GM12875 (cell line): ENCODE data around the gene CHERP.
A peak's percentile ranks its signal among the peaks of the same experiment; 100 is the strongest.

Source experiments
- H3K4me3 ChIP-seq: one replicate; pipeline ENCODE4 v1.5.1; 2011; ENCODE audit warnings: low read depth, low read length, control low read depth
- TF ChIP-seq, protein P1 (sequence below): IDR thresholded peaks from 2 replicates; pipeline ENCODE4 v1.5.1; 2011; ENCODE audit warnings: low read depth, mild to moderate bottlenecking, control low read depth, inconsistent platforms, low read length, moderate library complexity, borderline replicate concordance; ENCODE audit not compliant: insufficient read depth

The CHERP gene

GRCh38 chr19:16586991-16587832, 45.0 kb upstream of the CHERP start:
- TF ChIP-seq, protein P1, sequence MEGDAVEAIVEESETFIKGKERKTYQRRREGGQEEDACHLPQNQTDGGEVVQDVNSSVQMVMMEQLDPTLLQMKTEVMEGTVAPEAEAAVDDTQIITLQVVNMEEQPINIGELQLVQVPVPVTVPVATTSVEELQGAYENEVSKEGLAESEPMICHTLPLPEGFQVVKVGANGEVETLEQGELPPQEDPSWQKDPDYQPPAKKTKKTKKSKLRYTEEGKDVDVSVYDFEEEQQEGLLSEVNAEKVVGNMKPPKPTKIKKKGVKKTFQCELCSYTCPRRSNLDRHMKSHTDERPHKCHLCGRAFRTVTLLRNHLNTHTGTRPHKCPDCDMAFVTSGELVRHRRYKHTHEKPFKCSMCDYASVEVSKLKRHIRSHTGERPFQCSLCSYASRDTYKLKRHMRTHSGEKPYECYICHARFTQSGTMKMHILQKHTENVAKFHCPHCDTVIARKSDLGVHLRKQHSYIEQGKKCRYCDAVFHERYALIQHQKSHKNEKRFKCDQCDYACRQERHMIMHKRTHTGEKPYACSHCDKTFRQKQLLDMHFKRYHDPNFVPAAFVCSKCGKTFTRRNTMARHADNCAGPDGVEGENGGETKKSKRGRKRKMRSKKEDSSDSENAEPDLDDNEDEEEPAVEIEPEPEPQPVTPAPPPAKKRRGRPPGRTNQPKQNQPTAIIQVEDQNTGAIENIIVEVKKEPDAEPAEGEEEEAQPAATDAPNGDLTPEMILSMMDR = no peak
- H3K4me3 ChIP-seq = peak overlapping the region; percentile 82

GRCh38 chr19:16586477-16586871, 44.2 kb upstream of the CHERP start:
- peak overlapping the region; percentile 82 for H3K4me3 ChIP-seq
- TF ChIP-seq, protein P1 = no peak

GRCh38 chr19:16585808-16586476, 43.7 kb upstream of the CHERP start:
- peak overlapping the region; percentile 82 for H3K4me3 ChIP-seq
- TF ChIP-seq, protein P1 = no peak

DNA sequence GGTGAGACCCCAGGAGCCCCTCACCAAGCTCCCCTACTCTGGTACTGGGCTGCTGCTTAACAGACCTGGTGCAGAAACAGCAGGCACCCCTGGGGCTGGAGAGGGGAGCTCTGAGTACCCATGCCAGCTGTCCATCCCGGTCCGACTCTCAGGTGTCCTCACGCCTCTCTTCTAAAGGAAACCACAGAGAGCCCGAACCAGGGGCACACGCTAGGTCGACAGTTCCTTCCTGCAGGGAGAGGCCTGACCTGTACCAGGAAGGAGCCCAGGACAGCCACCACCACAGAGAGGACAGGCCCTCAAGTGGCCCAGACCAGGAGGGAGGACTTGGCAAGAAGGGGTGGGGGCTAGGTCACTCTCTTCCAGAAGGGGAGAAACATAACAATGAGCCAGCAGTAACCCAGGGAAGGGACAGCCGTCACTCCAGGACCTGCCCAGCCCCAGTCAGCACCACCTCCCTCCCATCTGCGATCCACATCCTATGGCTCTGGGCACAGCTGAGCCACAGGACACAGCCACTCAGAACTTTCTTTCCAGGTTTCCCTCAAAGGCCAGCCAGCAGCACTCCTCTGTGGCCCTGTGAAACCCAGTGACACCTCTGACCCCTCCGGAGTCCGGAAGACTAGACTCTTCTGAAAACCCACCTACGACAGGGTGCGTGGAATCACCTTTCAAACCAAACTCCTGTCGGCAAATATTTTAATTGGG, 43.0 kb upstream of the CHERP start:
- H3K4me3 ChIP-seq = peak overlapping the region; percentile 82
- TF ChIP-seq, protein P1 = no peak

DNA sequence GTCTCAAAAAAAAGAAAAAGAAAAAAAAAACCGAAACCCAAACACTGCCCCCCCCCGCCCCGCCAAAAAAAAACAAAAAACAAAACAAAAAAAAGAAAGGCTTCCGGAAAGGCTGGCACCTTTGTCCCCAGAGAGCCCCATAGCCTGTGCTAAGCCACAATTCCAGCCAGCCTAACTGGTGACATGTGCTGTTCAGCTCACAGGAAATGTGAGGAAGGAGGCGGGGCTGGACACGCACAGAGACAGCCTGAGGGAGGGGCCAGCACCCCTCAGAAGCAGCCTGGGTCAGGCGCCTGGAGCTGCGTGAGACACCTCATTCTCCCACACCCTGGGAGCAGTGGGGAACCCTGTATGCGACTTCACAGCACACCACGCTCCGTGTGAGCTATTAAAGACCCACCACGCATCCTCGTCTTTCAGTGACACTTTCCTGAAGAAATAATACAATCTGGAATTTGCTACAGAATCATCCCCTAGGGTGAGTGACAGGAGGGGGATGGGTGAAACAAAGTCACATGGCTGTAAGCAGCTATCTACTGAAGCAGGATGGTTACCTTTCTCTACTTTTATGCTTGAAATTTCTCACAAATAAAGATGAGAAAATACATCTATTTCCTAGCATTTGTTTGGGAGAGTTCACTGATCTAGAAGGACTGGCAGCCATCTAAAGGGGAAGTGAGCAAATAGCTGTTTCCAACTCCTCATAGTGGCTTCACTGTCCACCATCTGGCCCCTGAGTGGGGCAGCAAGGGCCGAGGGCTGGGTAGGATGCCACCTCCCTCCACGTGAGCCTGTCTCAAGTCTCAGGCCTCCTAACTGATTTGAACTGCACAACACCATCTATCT, 42.2 kb upstream of the CHERP start:
- TF ChIP-seq, protein P1 = no peak
- H3K4me3 ChIP-seq = peak overlapping the region; percentile 82

DNA sequence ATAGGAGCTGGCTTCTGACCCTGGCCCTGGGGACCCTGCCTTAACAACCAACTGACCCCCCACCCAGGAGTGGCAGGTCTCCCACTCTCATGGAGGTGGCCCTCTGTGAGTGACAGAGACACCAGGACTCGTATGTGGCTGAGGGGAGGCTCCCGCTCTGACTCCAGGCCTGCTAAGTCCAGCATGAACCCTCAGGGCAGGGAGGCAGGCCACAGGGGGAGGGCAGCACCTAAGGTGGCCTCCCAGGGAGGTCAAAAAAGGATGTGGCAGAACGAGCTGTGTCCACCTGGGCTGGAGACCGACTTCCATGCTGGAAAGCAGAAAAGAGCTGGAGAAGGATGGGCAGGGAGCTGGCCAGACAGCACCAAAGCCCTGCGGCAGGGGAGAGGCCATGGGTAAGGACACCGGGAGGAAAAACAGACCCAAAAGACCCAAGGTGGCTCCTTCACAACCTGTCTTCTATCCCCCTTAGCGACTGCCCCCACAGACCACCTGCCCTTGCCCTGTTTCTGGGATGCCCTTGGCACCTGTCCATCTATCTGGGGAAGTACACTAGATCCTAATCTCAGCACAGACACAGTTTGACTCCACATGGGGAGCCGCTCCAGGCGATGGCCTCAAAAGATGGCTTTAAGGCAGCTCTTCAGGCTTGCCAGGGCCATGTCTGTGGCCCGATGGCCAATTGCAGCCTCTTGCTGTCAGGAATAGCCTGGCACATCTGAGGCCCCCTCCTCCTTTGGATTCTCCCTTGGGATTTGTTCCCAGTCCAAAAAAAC, 40.4 kb upstream of the CHERP start:
- TF ChIP-seq, protein P1 = no peak
- H3K4me3 ChIP-seq = no peak overlapping the region
